Thyroid gland (tissue), 4 donors: Measurements from ENCODE around the gene ATAD3A. TPM values are rescaled to one million over a fixed set of nuclear protein-coding genes. Genes with fewer than 3 reads are reported as not detected.

Source experiments
- DNase-seq, 2 donors: peaks; one replicate each; pipeline ENCODE4 v3.0.0-alpha.2; 2019
- H3K27ac ChIP-seq, 3 donors: fragments of 200-600 bp; sonication (generic); 1 replicate in 2 of 3; 2 replicates in 1 of 3; pipeline ENCODE4 v1.5.1; 2016 to 2019; ENCODE audit warnings: mild to moderate bottlenecking in 1 of 3, moderate library complexity in 1 of 3
- H3K27me3 ChIP-seq: fragments of 200-600 bp; sonication (generic); one replicate; pipeline ENCODE4 v1.5.1; 2019
- H3K36me3 ChIP-seq, 2 donors: fragments of 200-600 bp; sonication (generic); one replicate each; pipeline ENCODE4 v1.5.1; 2016 to 2019
- H3K4me1 ChIP-seq, 2 donors: fragments of 200-600 bp; sonication (generic); one replicate each; pipeline ENCODE4 v1.5.1; 2017 to 2019
- H3K4me3 ChIP-seq, 3 donors: fragments of 200-600 bp; sonication (generic); replicated peaks in 1 of 3; 1 replicate in 2 of 3; 2 replicates in 1 of 3; pipeline ENCODE4 v1.5.1; 2016; ENCODE audit warnings: mild to moderate bottlenecking in 1 of 3
- H3K9me3 ChIP-seq: fragments of 200-600 bp; sonication (generic); one replicate; pipeline ENCODE4 v1.5.1; 2017
- POLR2A ChIP-seq, 2 donors: fragments of 450-650 bp; IDR thresholded peaks; one replicate each; pipeline ENCODE4 v1.6.1; 2017; ENCODE audit warnings: antibody characterized with exemption in 2 of 2, mild to moderate bottlenecking in 2 of 2, moderate library complexity in 1 of 2
- WGBS, 2 donors: methylation state at CpG; one replicate each; pipeline ENCODE4 v1.1.5; 2017; 5-methylcytosine and 5-hydroxymethylcytosine counted together
- intact Hi-C: fragments of 100-400 bp; cut with DNase I; formaldehyde crosslinking; loops from one replicate; pipeline ENCODE4 v1.15.1; 2023
- total RNA-seq, 4 donors: library from RNA; depleted of rRNA; stranded (reverse); fragments of >200 nt; gene quantifications; one replicate each; pipeline ENCODE4 v1.2.3, GENCODE V29; 2016
- TF ChIP-seq, protein P1 (sequence below), 6 experiments: fragments of 200-600 bp in 3 of 6; fragments of 450-650 bp in 3 of 6; sonication (generic) in 3 of 6; IDR thresholded peaks; one replicate each; pipeline ENCODE4 v1.5.1; 2016 to 2019; ENCODE audit warnings: antibody characterized with exemption in 6 of 6, mild to moderate bottlenecking in 2 of 6, inconsistent platforms in 1 of 6, moderate library complexity in 1 of 6

The ATAD3A gene
- total RNA-seq, 4 donors from 2014 or later = 21.6 to 34.2 (median 28.5) TPM

DNA sequence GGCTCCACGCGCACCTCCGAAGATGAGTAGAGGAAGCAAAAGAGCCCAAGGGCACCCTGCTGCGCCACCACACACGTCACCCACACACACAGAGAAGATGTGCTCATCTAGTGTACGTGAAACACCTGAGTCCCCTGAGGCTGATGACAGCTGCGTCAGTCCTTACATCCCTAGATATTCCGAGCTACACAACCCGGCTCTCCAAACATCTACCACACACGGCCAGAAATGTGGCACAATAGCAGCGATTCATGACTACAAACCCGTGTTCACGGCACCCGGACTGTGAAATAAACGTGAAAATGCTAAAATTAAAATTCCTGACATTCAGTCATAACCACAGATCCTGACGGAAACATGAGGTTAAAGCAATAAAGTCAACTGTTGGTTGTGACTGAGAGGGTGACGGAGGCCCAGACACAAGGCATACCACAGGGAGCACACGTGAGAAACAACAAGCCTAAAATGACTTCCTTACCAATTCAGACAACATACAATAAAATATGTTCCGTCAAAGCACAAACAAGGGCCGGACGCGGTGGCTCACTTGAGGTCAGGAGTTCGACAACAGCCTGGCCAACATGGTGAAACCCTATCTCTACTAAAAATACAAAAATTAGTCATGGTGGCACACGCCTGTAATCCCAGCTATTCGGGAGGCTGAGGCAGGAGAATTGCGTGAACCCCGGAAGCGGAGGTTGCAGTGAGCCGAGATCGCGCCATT is 55.4 kb downstream of the ATAD3A start:
- Histone ChIP-seq H3K4me3 (no peak overlapping the region), H3K27me3 (no peaks in the 10 kb centered on the region), H3K36me3 (peaks cover 22 to 28% of the 10 kb centered on the region in 2 donors), H3K9me3 (no peaks in the 10 kb centered on the region), H3K27ac (no peak overlapping the region), H3K4me1 (peaks cover 12 to 35% of the 10 kb centered on the region in 2 donors)
- intact Hi-C loops = no loop called here
- WGBS, 2 donors = 93% methylated on average over 31 of the region's 31 CpGs
- no peak for DNase-seq
- TF ChIP-seq, protein P1, sequence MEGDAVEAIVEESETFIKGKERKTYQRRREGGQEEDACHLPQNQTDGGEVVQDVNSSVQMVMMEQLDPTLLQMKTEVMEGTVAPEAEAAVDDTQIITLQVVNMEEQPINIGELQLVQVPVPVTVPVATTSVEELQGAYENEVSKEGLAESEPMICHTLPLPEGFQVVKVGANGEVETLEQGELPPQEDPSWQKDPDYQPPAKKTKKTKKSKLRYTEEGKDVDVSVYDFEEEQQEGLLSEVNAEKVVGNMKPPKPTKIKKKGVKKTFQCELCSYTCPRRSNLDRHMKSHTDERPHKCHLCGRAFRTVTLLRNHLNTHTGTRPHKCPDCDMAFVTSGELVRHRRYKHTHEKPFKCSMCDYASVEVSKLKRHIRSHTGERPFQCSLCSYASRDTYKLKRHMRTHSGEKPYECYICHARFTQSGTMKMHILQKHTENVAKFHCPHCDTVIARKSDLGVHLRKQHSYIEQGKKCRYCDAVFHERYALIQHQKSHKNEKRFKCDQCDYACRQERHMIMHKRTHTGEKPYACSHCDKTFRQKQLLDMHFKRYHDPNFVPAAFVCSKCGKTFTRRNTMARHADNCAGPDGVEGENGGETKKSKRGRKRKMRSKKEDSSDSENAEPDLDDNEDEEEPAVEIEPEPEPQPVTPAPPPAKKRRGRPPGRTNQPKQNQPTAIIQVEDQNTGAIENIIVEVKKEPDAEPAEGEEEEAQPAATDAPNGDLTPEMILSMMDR (IDR thresholded peaks at IDR 0.05) = no peak
- TF ChIP-seq POLR2A (IDR thresholded peaks at IDR 0.05) = no peak

DNA sequence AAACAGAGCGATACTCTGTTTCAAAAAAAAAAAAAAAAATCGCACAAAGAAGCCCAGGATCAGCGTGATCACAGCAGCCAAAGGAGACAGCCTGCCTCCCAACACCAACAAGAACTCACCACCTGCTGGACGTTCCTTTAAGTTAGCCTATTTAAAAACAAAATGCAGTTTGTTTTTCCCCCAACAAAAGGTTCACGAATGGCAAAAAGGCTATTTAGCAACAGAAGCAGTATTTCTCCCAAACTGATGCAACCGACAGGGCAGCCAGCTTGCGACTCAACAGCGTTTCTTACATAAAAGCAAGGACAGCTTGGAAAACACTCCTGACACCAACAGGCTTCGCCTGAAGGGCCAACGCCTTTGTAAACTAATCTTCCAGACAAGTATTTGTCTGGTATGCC is 55.9 kb downstream of the ATAD3A start:
- no peaks in the 10 kb centered on the region for H3K9me3 ChIP-seq
- 74 to 75% methylated on average over 10 of the region's 10 CpGs for WGBS, 2 donors
- H3K4me1 ChIP-seq = peaks cover 12 to 40% of the 10 kb centered on the region in 2 donors
- no peak overlapping the region for H3K4me3 ChIP-seq
- no peak for TF ChIP-seq POLR2A (IDR thresholded peaks at IDR 0.05)
- TF ChIP-seq, protein P1 (IDR thresholded peaks at IDR 0.05) = no peak
- DNase-seq = no peak
- intact Hi-C loops = no loop called here
- peak overlapping the region in 1 of 3 donors; percentile 17 for H3K27ac ChIP-seq
- peaks cover 17 to 22% of the 10 kb centered on the region in 2 donors for H3K36me3 ChIP-seq
- no peaks in the 10 kb centered on the region for H3K27me3 ChIP-seq

- DNase-seq = peak; percentile 45 to 46
- no peaks in the 10 kb centered on the region for H3K9me3 ChIP-seq
- H3K4me3 ChIP-seq = no peak overlapping the region
- peaks cover 4 to 9% of the 10 kb centered on the region in 2 donors for H3K36me3 ChIP-seq
- peaks cover 16 to 48% of the 10 kb centered on the region in 2 donors for H3K4me1 ChIP-seq
- intact Hi-C loops = no loop called here
- no peaks in the 10 kb centered on the region for H3K27me3 ChIP-seq
- H3K27ac ChIP-seq = peak overlapping the region in 1 of 3 donors; percentile 21
- TF ChIP-seq, protein P1 (IDR thresholded peaks at IDR 0.05) = no peak
- TF ChIP-seq POLR2A (IDR thresholded peaks at IDR 0.05) = no peak
- 65 to 71% methylated on average over 7 of the region's 7 CpGs for WGBS, 2 donors
Measured at GRCh38 chr1:1569341-1569740, 57.4 kb downstream of the ATAD3A start.

DNA sequence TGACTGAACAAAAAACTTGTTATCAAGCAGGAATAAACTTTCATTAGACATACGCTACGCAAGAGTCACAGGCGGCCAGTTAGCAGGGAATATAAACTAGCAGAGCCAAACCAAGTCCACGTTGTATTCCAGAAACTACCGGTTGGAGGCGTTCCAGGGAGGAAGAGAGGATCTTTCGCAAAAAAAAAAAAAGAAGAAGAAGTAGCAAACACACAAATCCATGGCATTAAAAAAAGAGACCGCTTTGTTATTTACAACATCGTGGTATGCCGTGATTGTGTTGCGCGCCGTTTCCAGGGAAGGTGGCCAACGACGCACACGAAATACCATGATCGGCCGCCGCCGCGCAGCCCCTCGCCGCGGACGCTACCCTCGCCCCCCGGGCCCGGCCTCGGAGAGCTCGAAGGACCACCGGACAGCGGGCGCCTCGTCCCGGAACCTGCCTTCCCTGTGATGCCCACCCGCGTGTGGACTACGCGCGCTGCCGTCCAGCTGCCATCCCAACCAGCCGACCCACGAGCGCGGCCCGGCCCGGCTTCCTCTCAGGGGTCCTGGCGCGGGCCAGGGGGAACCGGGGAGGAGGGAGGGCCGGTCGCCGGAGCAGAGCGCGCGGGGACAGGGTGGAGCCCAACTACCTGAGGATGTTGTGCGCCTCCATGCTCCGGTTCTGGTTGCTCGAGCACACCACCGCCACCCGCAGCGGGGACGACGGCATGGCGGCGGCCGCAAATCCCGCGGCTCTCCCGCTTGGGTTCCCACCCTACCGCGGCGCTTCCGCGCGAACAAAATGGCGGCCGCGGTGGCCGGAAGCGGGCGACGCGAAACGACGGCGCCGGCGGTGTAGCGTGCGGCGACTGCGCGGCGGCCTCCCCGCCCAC is 62.1 kb downstream of the ATAD3A start:
- H3K9me3 ChIP-seq = no peaks in the 10 kb centered on the region
- intact Hi-C loops = no loop called here
- peak overlapping the region; percentile 99 to 100 (median 100) for H3K4me3 ChIP-seq
- 0 to 1% methylated on average over 27 to 35 of the region's 96 CpGs for WGBS, 2 donors
- no peaks in the 10 kb centered on the region for H3K27me3 ChIP-seq
- H3K36me3 ChIP-seq = peaks cover 0 to 5% of the 10 kb centered on the region in 2 donors
- peak in 1 of 2 donors; percentile 16 for TF ChIP-seq POLR2A (IDR thresholded peaks at IDR 0.05)
- TF ChIP-seq, protein P1 (IDR thresholded peaks at IDR 0.05) = peak in 1 of 6 experiments; percentile 21
- H3K4me1 ChIP-seq = peaks cover 21 to 36% of the 10 kb centered on the region in 2 donors
- peak overlapping the region; percentile 96 to 98 (median 96) for H3K27ac ChIP-seq
- peak; percentile 47 to 54 for DNase-seq
